ENCODE results near the gene RXRG.
"Not testable (repeated sequence)": the region's sequence is repeated elsewhere in the genome, so short reads cannot be mapped to it uniquely, and the experiment has no call there.

The RXRG gene

GRCh38 chr1:165444897-165445370 is at the start of gene RXRG:
Gene RXRG, minus strand, starts transcription at chr1:165445126. Its CDS starts 233 bp downstream, at chr1:165444893.
- peak in 1 of 2 experiments; percentile 12 for DNase-seq

GRCh38 chr1:165492845-165493373 is 48.0 kb upstream of the RXRG start:
- no peak for DNase-seq

- DNase-seq: no peak
These were observed 45.2 kb upstream of the RXRG start for GRCh38 chr1:165490175-165490574.

- no peak for DNase-seq
These were observed 43.0 kb upstream of the RXRG start for GRCh38 chr1:165487921-165488320.

- no peak for DNase-seq
These were observed 41.7 kb upstream of the RXRG start for GRCh38 chr1:165486663-165487062.

GRCh38 chr1:165485716-165486115 is 40.8 kb upstream of the RXRG start:
- DNase-seq: no peak

GRCh38 chr1:165484532-165484931 is 39.6 kb upstream of the RXRG start:
- no peak for DNase-seq

GRCh38 chr1:165483412-165483811 is 38.5 kb upstream of the RXRG start:
- no peak for DNase-seq

GRCh38 chr1:165481820-165482532 is 37.0 kb upstream of the RXRG start:
- DNase-seq: no peak

GRCh38 chr1:165476776-165477175 is 31.9 kb upstream of the RXRG start:
- no peak for DNase-seq

GRCh38 chr1:165474196-165474595 is 29.3 kb upstream of the RXRG start:
- DNase-seq: no peak

- no peak for DNase-seq
These were observed 28.2 kb upstream of the RXRG start for GRCh38 chr1:165473081-165473480.

GRCh38 chr1:165468726-165469249 is 23.9 kb upstream of the RXRG start:
- DNase-seq: no peak

GRCh38 chr1:165468253-165468652 is 23.3 kb upstream of the RXRG start:
- DNase-seq: no peak

GRCh38 chr1:165467706-165468105 is 22.8 kb upstream of the RXRG start:
- no peak for DNase-seq

GRCh38 chr1:165463978-165464377 is 19.1 kb upstream of the RXRG start:
- DNase-seq: no peak

- DNase-seq: not testable (repeated sequence)
These were observed 14.8 kb upstream of the RXRG start for GRCh38 chr1:165459683-165460082.

GRCh38 chr1:165456861-165457260 is 11.9 kb upstream of the RXRG start:
- no peak for DNase-seq

GRCh38 chr1:165456114-165456513 is 11.2 kb upstream of the RXRG start:
- no peak for DNase-seq

GRCh38 chr1:165455111-165455510 is 10.2 kb upstream of the RXRG start:
- no peak for DNase-seq

GRCh38 chr1:165454091-165454610 is 9.2 kb upstream of the RXRG start:
- no peak for DNase-seq

- no peak for DNase-seq
These were observed 7.6 kb upstream of the RXRG start for GRCh38 chr1:165452336-165453130.

GRCh38 chr1:165451691-165452090 is 6.8 kb upstream of the RXRG start:
- DNase-seq: no peak

Measured in stimulated activated CD4-positive, alpha-beta T cell treated with anti-CD3 and anti-CD28 coated beads, Interleukin-4, amount 100 ng/mL, for 4 hours (primary cell).